ENCODE measurements around the gene STX18. TPM values are rescaled to one million over a fixed set of nuclear protein-coding genes. Genes with fewer than 3 reads are reported as not detected.
"Not testable (repeated sequence)": the region's sequence is repeated elsewhere in the genome, so short reads cannot be mapped to it uniquely, and the experiment has no call there.

STX18 gene
- total RNA-seq, 6 experiments from 2014 or later = 11.7 to 18.4 (median 15.8) TPM

- DNase-seq (peak; percentile 71 to 80 (median 79)), ATAC-seq (peak; percentile 91 to 96 (median 92))
- Histone ChIP-seq H3K27ac (peak overlapping the region in 1 of 3 donors; percentile 72), H3K9me3 (no peaks in the 10 kb centered on the region), H3K4me3 (peak overlapping the region; percentile 62 to 74 (median 62)), H3K36me3 (no peaks in the 10 kb centered on the region), H3K27me3 (no peaks in the 10 kb centered on the region), H3K4me1 (no peaks in the 10 kb centered on the region)
- peak; percentile 41 to 61 (median 54) for TF ChIP-seq CTCF (IDR thresholded peaks at IDR 0.05)
- TF ChIP-seq POLR2A (IDR thresholded peaks at IDR 0.05) = peak; percentile 37
- intact Hi-C loops (cut with DNase I) = no loop called here
- WGBS (ENCODE audit: insufficient coverage, low coverage, low lambda C conversion rate, missing lambda C conversion rate) = 69% methylated on average over 9 of the region's 71 CpGs
Observed at GRCh38 chr4:4575284-4576211, 33.7 kb upstream of the STX18 start.

GRCh38 chr4:4574792-4575191 lies 32.9 kb upstream of the STX18 start:
- DNase-seq (peak in 1 of 3 donors; percentile 63), ATAC-seq (peak in 3 of 4 donors; percentile 68 to 85 (median 76))
- Histone ChIP-seq H3K4me1 (no peaks in the 10 kb centered on the region), H3K36me3 (no peaks in the 10 kb centered on the region), H3K4me3 (peak overlapping the region; percentile 62 to 74 (median 62)), H3K27me3 (no peaks in the 10 kb centered on the region), H3K9me3 (no peaks in the 10 kb centered on the region), H3K27ac (peak overlapping the region in 1 of 3 donors; percentile 72)
- intact Hi-C loops (cut with DNase I) = no loop called here
- TF ChIP-seq POLR2A (IDR thresholded peaks at IDR 0.05) (no peak), CTCF (IDR thresholded peaks at IDR 0.05) (no peak)
- 8% methylated on average over 7 of the region's 8 CpGs for WGBS (ENCODE audit: insufficient coverage, low coverage, low lambda C conversion rate, missing lambda C conversion rate)

- Histone ChIP-seq H3K9me3 (no peaks in the 10 kb centered on the region), H3K36me3 (no peaks in the 10 kb centered on the region), H3K4me1 (no peaks in the 10 kb centered on the region), H3K4me3 (no peak overlapping the region), H3K27me3 (no peaks in the 10 kb centered on the region), H3K27ac (no peak overlapping the region)
- intact Hi-C loops (cut with DNase I) = no loop called here
- TF ChIP-seq CTCF (IDR thresholded peaks at IDR 0.05) = no peak
- no peak for TF ChIP-seq POLR2A (IDR thresholded peaks at IDR 0.05)
- WGBS (ENCODE audit: insufficient coverage, low coverage, low lambda C conversion rate, missing lambda C conversion rate) = 94% methylated on average over 4 of the region's 5 CpGs
- DNase-seq (no peak), ATAC-seq (no peak)
Observed at GRCh38 chr4:4574052-4574451, 32.2 kb upstream of the STX18 start.

DNA sequence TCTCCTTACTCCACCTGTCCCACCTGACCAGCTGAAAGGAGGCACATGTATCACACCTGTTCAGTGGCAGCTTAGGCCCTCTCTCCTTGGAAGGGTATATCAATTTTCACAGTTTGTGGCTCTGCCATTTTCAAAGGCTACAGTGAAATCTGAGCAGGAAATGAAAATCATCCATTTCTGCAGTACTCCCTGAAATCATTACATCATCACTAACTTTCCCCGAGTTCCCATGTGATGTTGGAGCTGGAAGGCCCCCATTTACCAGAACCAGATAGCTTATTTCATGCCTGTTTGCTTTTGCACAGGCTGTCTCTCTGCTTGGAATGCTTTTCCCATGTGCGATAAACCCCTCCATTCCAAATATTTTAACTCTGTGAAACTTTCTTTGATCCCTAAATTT lies 31.0 kb upstream of the STX18 start:
- DNase-seq (no peak), ATAC-seq (no peak)
- H3K27ac ChIP-seq = no peak overlapping the region
- no peaks in the 10 kb centered on the region for H3K4me1 ChIP-seq
- H3K4me3 ChIP-seq = no peak overlapping the region
- WGBS (ENCODE audit: insufficient coverage, low coverage, low lambda C conversion rate, missing lambda C conversion rate) = 66% methylated on average over 2 of the region's 2 CpGs
- H3K36me3 ChIP-seq = no peaks in the 10 kb centered on the region
- no peaks in the 10 kb centered on the region for H3K27me3 ChIP-seq
- TF ChIP-seq POLR2A (IDR thresholded peaks at IDR 0.05) (no peak), CTCF (IDR thresholded peaks at IDR 0.05) (no peak)
- intact Hi-C loops (cut with DNase I) = no loop called here
- H3K9me3 ChIP-seq = no peaks in the 10 kb centered on the region

- 91% methylated on average over 4 of the region's 4 CpGs for WGBS (ENCODE audit: insufficient coverage, low coverage, low lambda C conversion rate, missing lambda C conversion rate)
- ATAC-seq, H3K4me1 ChIP-seq: not testable (repeated sequence)
Observed at GRCh38 chr4:4569861-4570260, 28.0 kb upstream of the STX18 start.

More at GRCh38 chr4:4569861-4570260, 28.0 kb upstream of the STX18 start:
- H3K9me3 ChIP-seq; H3K4me3 ChIP-seq; DNase-seq; intact Hi-C loops (cut with DNase I); H3K36me3 ChIP-seq; H3K27me3 ChIP-seq; H3K27ac ChIP-seq: not testable (repeated sequence)

Measured in right lobe of liver (tissue), 6 donors.